GM12873 (cell line): ENCODE results near the gene CLIC6.

Experiments
- TF ChIP-seq, protein P1 (sequence below): IDR thresholded peaks from 2 replicates; pipeline ENCODE4 v1.5.1; 2012; ENCODE audit warnings: low read depth, mild to moderate bottlenecking, moderate library complexity, low read length, control low read depth; ENCODE audit not compliant: insufficient read depth; ENCODE audit errors: missing control alignments

CLIC6 gene

DNA sequence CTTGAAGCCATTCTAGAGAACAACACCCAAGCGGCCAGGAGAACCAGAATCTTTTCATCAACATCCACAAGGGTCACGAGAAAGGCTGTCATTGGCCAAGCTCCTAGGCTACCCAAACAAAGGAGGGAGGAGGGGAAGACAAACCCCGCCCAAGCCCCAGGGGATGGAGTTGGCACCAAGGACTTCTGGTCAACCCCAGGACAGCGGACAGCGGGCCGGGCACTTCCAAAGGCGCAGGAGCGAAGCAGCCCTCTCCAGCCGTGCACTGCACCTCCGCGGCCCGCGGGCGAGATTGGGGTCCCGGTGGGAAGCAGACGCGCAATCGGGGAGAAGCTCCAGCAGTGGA is at the start of gene CLIC6:
Gene CLIC6 (plus strand): TSS at position 192 of the 346 bp plus-strand sequence. CDS start 395 bp downstream, outside the sequence.
- TF ChIP-seq, protein P1, sequence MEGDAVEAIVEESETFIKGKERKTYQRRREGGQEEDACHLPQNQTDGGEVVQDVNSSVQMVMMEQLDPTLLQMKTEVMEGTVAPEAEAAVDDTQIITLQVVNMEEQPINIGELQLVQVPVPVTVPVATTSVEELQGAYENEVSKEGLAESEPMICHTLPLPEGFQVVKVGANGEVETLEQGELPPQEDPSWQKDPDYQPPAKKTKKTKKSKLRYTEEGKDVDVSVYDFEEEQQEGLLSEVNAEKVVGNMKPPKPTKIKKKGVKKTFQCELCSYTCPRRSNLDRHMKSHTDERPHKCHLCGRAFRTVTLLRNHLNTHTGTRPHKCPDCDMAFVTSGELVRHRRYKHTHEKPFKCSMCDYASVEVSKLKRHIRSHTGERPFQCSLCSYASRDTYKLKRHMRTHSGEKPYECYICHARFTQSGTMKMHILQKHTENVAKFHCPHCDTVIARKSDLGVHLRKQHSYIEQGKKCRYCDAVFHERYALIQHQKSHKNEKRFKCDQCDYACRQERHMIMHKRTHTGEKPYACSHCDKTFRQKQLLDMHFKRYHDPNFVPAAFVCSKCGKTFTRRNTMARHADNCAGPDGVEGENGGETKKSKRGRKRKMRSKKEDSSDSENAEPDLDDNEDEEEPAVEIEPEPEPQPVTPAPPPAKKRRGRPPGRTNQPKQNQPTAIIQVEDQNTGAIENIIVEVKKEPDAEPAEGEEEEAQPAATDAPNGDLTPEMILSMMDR: no peak

DNA sequence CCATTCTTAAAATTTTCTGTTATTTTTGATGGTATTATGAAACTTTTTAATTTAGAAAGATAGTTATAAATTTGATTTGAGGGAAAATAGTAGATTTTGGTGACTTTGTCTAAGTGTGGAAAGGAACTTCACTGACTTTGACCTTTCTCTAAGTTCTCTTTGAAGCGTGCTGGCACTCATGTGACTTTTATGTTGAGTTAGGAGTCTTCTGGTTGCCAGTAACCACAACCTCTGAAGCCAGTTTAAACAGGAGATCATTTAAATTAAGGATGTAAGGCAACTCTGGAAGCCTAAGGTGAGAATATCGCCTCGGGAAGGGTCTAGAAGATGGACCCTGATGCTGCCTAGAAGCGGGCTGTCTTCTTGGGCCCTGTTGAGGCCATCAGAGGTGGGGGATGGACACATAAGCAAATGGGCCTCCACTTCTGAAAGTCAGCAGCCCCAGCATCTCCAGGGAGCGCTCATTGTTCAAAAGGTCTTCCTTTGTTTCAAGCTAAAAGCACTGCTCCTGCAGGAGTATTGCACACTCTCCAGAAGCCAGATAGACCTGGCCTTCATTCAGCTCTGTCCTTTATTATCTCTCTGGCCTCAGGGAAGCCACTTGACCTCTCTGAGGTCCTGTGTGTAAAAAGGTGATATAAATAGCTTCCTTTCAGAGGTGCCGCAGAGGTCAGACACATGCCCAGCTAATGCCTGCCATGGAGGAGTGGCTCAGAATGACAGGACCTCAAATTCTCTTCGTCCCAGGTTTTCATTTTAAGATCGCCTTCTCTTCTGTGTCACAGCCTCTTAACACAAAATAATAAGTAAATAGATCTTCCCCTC is 48.7 kb upstream of the CLIC6 start:
- TF ChIP-seq, protein P1: no peak

DNA sequence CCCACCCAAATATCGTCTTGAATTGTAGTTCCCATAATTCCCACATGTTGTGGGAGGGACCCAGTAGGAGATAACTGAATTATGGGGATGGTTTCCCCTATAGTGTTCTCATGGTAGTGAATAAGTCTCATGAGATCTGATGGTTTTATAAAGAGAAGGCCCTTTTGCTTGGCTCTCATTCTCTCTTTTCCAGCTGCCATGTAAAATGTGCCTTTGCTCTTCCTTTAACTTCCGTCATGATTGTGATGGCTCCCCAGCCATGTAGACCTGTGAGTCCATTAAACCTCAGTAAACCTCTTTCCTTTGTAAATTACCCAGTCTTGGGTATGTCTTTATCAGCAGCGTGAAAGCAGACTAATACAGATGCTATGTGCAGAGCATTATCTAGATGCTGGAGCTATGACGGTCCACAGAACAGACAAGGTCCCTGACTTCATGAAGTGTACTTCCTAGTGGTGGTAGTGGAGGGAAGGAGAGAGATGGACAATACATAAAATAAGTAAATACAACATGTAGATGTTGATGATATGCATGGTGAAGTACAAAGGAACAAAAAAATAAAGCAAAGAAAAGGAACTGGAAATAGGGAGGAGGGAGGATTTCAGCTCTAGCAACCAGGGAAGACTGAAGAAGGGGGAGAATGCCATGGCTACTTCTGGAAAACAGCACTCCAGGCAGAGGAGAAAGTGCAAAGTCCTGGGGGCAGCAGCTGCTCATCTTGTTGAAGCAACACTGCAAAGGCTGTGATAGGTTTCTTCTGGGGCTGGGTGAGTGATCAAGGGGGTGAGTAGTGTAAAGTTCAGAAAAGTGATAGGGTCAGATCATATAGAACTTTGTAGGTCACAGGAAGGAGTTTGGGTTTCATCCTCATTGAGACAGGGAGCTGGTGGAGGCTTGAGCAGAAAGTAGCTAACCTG is 47.1 kb upstream of the CLIC6 start:
- TF ChIP-seq, protein P1: no peak

DNA sequence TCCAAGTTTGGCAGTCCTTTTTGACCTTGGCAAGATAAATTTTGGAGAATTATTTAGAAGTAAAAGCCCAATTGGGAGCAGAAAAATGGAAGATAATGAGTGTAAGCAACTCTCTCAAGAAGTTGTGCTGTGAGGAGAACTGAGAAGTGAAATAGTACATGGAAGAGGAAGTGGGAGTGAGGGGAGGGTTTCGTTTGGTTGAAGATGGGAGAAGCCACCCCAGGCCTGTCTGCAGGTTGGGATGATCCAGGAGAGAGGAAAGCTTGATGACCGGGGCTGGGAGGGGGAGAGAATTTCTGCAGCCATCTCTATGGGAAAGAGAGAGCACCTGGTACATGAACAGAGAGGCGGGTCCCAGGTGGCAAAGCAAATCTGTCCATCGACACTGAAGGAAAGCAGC is 45.3 kb upstream of the CLIC6 start:
- TF ChIP-seq, protein P1: no peak

DNA sequence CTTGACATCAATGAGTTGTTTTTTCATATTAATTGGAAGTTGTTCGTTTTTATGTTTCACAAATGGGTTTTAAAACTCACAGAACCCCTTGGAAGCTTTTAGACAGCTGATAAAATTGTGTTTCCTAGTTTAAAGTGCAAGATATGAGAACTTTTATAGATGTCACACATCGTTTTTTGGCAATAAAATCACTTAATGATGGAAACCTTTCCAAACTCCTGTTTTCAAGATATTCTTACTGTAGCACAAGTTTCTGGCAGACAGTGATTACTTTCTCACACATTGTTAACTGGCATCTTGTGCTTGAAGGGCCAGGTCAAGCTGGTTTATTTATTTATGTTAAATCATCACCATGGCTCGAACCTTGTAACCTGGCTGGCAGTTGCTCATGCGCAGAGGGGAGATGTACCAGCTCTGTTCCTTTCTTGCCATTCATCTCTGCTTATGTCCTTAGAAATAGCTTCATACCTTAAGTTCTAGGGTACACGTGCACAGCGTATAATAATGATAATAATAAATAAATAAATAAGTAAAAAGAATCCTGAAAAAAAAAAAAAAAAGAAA is 43.7 kb upstream of the CLIC6 start:
- TF ChIP-seq, protein P1: no peak

DNA sequence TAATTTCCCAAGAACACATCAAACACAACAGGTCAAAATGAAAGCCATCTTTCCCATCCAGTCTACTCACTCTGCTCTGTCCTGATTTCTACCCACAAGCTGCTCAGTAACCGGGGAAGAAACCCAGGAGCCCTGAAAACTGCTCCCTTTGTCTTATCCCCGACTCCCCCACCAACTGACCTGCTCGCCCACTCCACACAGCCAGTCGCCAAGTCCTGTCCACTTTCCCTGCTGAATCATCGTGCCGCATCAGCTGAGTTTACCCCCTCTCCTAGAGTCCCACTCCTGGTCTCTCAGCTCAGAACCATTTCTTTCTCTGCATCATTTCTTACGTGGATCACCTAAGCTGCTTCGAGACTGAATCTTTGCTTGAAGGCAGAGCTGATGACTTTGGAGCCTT is 42.7 kb upstream of the CLIC6 start:
- TF ChIP-seq, protein P1: no peak
